SK-N-SH (cell line): Measurements from ENCODE around the gene PAXX.

Experiments
- EZH2phosphoT487 ChIP-seq: fragments of 200-600 bp; sonication (generic); IDR thresholded peaks from 2 replicates; pipeline ENCODE4 v1.6.1; 2017; ENCODE audit warnings: low read depth, mixed run types, mild to moderate bottlenecking, antibody characterized with exemption, moderate library complexity, borderline replicate concordance
- RAD21 ChIP-seq: IDR thresholded peaks from 2 replicates; pipeline ENCODE4 v1.6.1; 2012; ENCODE audit warnings: mild to moderate bottlenecking, low read length
- RXRA ChIP-seq: IDR thresholded peaks from 2 replicates; pipeline ENCODE4 v1.4.0; 2012; ENCODE audit warnings: low read depth, mild to moderate bottlenecking, borderline replicate concordance
- TF ChIP-seq, protein P1 (sequence below): fragments of 200-600 bp; sonication (generic); IDR thresholded peaks from 2 replicates; pipeline ENCODE4 v1.6.1; 2017; ENCODE audit warnings: antibody characterized with exemption, mild to moderate bottlenecking, moderate library complexity
- TF ChIP-seq, protein P2 (sequence below): IDR thresholded peaks from 2 replicates; pipeline ENCODE4 v1.4.0; 2012; ENCODE audit warnings: low read depth

DNA sequence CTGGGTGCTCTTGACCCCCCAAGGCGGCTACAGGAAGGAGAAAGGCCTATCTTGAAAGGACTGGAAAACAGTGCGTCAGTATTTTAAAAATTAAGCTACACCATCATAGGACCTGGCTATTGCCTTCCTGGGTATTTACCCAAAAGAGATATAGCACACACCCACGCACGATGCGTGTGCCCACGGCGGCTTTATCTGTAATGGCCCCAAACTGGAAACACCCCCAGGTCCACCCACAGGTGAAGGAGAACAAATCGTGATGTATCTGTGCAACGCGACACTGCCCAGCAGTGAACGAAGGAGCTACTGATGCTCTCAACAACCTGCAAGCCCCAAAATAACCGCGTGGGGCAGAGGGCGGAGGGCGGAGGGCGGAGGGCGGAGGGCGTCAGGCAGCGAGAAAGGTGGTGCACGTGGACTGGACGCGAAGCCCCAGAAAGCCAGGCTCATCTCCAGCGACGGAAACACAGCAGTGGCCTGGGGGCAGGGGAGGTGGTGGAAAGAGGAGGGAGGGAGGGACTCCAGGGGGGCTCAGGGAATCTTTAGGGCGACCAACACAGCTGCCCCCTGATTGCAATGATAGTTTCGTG is 27.3 kb upstream of the PAXX start:
- TF ChIP-seq, protein P1, sequence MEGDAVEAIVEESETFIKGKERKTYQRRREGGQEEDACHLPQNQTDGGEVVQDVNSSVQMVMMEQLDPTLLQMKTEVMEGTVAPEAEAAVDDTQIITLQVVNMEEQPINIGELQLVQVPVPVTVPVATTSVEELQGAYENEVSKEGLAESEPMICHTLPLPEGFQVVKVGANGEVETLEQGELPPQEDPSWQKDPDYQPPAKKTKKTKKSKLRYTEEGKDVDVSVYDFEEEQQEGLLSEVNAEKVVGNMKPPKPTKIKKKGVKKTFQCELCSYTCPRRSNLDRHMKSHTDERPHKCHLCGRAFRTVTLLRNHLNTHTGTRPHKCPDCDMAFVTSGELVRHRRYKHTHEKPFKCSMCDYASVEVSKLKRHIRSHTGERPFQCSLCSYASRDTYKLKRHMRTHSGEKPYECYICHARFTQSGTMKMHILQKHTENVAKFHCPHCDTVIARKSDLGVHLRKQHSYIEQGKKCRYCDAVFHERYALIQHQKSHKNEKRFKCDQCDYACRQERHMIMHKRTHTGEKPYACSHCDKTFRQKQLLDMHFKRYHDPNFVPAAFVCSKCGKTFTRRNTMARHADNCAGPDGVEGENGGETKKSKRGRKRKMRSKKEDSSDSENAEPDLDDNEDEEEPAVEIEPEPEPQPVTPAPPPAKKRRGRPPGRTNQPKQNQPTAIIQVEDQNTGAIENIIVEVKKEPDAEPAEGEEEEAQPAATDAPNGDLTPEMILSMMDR = no peak
- TF ChIP-seq RAD21 (no peak), EZH2phosphoT487 (no peak), RXRA (no peak)
- TF ChIP-seq, protein P2, sequence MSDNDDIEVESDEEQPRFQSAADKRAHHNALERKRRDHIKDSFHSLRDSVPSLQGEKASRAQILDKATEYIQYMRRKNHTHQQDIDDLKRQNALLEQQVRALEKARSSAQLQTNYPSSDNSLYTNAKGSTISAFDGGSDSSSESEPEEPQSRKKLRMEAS = no peak
